Tibial nerve (tissue), 4 donors: ENCODE data around the gene NELL1. TPM values are rescaled to one million over a fixed set of nuclear protein-coding genes. Genes with fewer than 3 reads are reported as not detected.

Experiments used
- DNase-seq, 2 donors: peaks; one replicate each; pipeline ENCODE4 v3.0.0-alpha.2; 2019; ENCODE audit warnings: low spot score in 2 of 2
- H3K27ac ChIP-seq, 4 donors: fragments of 200-600 bp; sonication (generic) in 3 of 4; one replicate each; pipeline ENCODE4 v1.5.1; 2017 to 2019; ENCODE audit warnings: mild to moderate bottlenecking in 1 of 4
- H3K27me3 ChIP-seq, 2 donors: fragments of 200-600 bp; sonication (generic) in 1 of 2; one replicate each; pipeline versions ENCODE4 v1.5.1 to v1.6.0; 2017 to 2019
- H3K36me3 ChIP-seq, 3 donors: fragments of 200-600 bp; sonication (generic); one replicate each; pipeline ENCODE4 v1.5.1; 2018 to 2019
- H3K4me1 ChIP-seq, 4 donors: fragments of 200-600 bp; sonication (generic) in 3 of 4; one replicate each; pipeline ENCODE4 v1.5.1; 2017 to 2019
- H3K4me3 ChIP-seq, 4 donors: fragments of 200-600 bp; sonication (generic) in 3 of 4; one replicate each; pipeline ENCODE4 v1.5.1; 2017 to 2019; ENCODE audit warnings: mild to moderate bottlenecking in 1 of 4, moderate library complexity in 1 of 4
- H3K9me3 ChIP-seq, 4 donors: fragments of 200-600 bp; sonication (generic) in 3 of 4; one replicate each; pipeline ENCODE4 v1.5.1; 2017 to 2019
- EP300 ChIP-seq, 2 donors: sonication (generic); formaldehyde crosslinking; IDR thresholded peaks; one replicate each; pipeline ENCODE4 v1.6.1; 2017; ENCODE audit warnings: antibody characterized with exemption in 2 of 2, mild to moderate bottlenecking in 1 of 2
- POLR2A ChIP-seq, 2 donors: fragments of 450-650 bp; IDR thresholded peaks; one replicate each; pipeline ENCODE4 v1.6.1; 2017; ENCODE audit warnings: antibody characterized with exemption in 2 of 2, mild to moderate bottlenecking in 2 of 2, moderate library complexity in 2 of 2
- WGBS, 2 donors: methylation state at CpG; one replicate each; pipeline ENCODE4 v1.1.5; 2018; 5-methylcytosine and 5-hydroxymethylcytosine counted together
- total RNA-seq, 4 donors: library from RNA; depleted of rRNA; stranded (reverse); fragments of >200 nt; gene quantifications; one replicate each; pipeline ENCODE4 v1.1.0, GENCODE V29; 2016
- TF ChIP-seq, protein P1 (sequence below), 5 experiments: fragments of 200-600 bp in 3 of 5; fragments of 450-650 bp in 2 of 5; sonication (generic) in 3 of 5; IDR thresholded peaks; one replicate each; pipeline ENCODE4 v1.5.1; 2016 to 2019; ENCODE audit warnings: antibody characterized with exemption in 5 of 5, mild to moderate bottlenecking in 3 of 5, moderate library complexity in 2 of 5

NELL1 gene
- total RNA-seq, 4 donors from 2014 or later, result not detected

DNA sequence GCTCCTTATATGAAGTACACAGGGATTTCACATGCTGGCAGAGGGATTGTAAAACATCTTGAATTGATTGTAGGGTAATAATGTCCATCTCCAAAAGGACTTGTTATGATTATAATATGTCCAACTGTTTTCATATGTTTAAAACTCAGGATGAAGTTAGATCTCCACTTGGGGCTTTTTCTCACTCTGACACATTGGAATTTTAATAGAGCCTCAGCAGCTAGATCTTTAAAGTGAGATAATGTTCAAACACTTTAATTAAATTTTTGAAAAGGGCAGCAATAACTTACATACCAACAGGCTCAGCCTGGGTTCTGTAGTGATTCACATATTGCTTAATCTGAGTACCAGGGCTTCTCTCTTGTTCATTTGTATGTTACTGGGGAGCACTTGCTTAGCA lies 152.1 kb downstream of the NELL1 start:
- no peak overlapping the region for H3K4me3 ChIP-seq
- DNase-seq, result no peak
- no peaks in the 10 kb centered on the region for H3K36me3 ChIP-seq
- H3K4me1 ChIP-seq, result no peaks in the 10 kb centered on the region
- no peaks in the 10 kb centered on the region for H3K27me3 ChIP-seq
- TF ChIP-seq POLR2A (IDR thresholded peaks at IDR 0.05), result no peak
- TF ChIP-seq, protein P1, sequence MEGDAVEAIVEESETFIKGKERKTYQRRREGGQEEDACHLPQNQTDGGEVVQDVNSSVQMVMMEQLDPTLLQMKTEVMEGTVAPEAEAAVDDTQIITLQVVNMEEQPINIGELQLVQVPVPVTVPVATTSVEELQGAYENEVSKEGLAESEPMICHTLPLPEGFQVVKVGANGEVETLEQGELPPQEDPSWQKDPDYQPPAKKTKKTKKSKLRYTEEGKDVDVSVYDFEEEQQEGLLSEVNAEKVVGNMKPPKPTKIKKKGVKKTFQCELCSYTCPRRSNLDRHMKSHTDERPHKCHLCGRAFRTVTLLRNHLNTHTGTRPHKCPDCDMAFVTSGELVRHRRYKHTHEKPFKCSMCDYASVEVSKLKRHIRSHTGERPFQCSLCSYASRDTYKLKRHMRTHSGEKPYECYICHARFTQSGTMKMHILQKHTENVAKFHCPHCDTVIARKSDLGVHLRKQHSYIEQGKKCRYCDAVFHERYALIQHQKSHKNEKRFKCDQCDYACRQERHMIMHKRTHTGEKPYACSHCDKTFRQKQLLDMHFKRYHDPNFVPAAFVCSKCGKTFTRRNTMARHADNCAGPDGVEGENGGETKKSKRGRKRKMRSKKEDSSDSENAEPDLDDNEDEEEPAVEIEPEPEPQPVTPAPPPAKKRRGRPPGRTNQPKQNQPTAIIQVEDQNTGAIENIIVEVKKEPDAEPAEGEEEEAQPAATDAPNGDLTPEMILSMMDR (IDR thresholded peaks at IDR 0.05), result no peak
- no peak for TF ChIP-seq EP300 (IDR thresholded peaks at IDR 0.05)
- H3K27ac ChIP-seq, result no peak overlapping the region
- no peaks in the 10 kb centered on the region for H3K9me3 ChIP-seq

DNA sequence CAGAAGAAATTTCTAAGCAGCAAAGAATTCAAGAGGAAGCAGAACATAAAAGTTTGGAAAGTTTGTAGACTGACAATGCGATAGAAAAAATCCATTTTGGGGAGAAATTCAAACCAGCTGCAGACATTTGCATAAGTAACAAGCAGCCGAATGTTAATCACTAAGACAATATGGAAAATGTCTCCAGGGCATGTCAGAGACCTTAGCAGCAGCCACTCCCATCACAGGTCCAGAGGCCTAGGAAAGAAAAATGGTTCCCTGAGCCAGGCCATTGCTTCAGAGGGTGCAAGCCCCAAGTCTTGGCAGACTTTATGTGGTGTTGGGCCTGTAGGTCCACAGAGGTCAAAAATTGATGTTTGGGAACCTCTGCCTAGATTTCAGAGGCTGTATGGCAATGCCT lies 155.4 kb downstream of the NELL1 start:
- H3K4me1 ChIP-seq, result no peaks in the 10 kb centered on the region
- no peak overlapping the region for H3K4me3 ChIP-seq
- no peak overlapping the region for H3K27ac ChIP-seq
- no peaks in the 10 kb centered on the region for H3K36me3 ChIP-seq
- no peaks in the 10 kb centered on the region for H3K27me3 ChIP-seq
- H3K9me3 ChIP-seq, result no peaks in the 10 kb centered on the region
- WGBS, 2 donors, result 63 to 87% methylated on average over 1 to 2 of the region's 2 CpGs
- TF ChIP-seq POLR2A (IDR thresholded peaks at IDR 0.05), result no peak
- no peak for TF ChIP-seq EP300 (IDR thresholded peaks at IDR 0.05)
- TF ChIP-seq, protein P1 (IDR thresholded peaks at IDR 0.05), result no peak
- no peak for DNase-seq

DNA sequence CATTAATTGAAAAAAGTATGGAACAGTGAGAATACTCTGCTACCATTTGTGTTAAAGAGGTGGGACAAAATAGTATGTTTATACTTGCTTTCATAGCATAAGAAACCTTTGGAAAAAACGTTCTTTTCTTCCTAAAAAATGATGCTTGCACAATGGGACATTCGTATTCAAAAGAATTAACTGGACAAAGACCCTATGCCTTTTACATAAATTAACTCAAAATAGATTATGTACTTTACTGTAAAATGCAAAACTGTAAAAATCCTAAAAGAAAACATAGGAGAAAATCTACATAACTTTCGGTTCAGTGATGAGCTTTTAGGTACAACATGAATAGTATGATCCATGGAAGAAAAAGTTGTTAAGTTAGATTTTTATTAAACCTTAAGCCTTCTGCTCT lies 166.2 kb downstream of the NELL1 start:
- Histone ChIP-seq H3K27ac (no peak overlapping the region), H3K27me3 (no peaks in the 10 kb centered on the region), H3K9me3 (no peaks in the 10 kb centered on the region), H3K4me3 (no peak overlapping the region), H3K36me3 (no peaks in the 10 kb centered on the region), H3K4me1 (no peaks in the 10 kb centered on the region)
- no peak for TF ChIP-seq EP300 (IDR thresholded peaks at IDR 0.05)
- no peak for TF ChIP-seq POLR2A (IDR thresholded peaks at IDR 0.05)
- TF ChIP-seq, protein P1 (IDR thresholded peaks at IDR 0.05), result no peak
- 74 to 77% methylated on average over 3 of the region's 3 CpGs for WGBS, 2 donors
- no peak for DNase-seq

GRCh38 chr11:20839231-20839630 lies 169.8 kb downstream of the NELL1 start:
- TF ChIP-seq EP300 (IDR thresholded peaks at IDR 0.05), result no peak
- TF ChIP-seq, protein P1 (IDR thresholded peaks at IDR 0.05), result no peak
- TF ChIP-seq POLR2A (IDR thresholded peaks at IDR 0.05), result no peak
- Histone ChIP-seq H3K4me1 (no peaks in the 10 kb centered on the region), H3K9me3 (no peaks in the 10 kb centered on the region), H3K27me3 (no peaks in the 10 kb centered on the region), H3K4me3 (no peak overlapping the region), H3K27ac (no peak overlapping the region), H3K36me3 (no peaks in the 10 kb centered on the region)
- DNase-seq, result no peak
- WGBS, 2 donors, result 35 to 36% methylated on average over 3 of the region's 3 CpGs

- TF ChIP-seq, protein P1 (IDR thresholded peaks at IDR 0.05), result no peak
- TF ChIP-seq EP300 (IDR thresholded peaks at IDR 0.05) (no peak), POLR2A (IDR thresholded peaks at IDR 0.05) (no peak)
- Histone ChIP-seq H3K27ac (no peak overlapping the region), H3K9me3 (no peaks in the 10 kb centered on the region), H3K27me3 (no peaks in the 10 kb centered on the region), H3K36me3 (no peaks in the 10 kb centered on the region), H3K4me3 (no peak overlapping the region), H3K4me1 (no peaks in the 10 kb centered on the region)
- DNase-seq, result no peak
- WGBS, 2 donors, result 37 to 73% methylated on average over 1 of the region's 1 CpG
Observed at GRCh38 chr11:20840341-20840740, 171.0 kb downstream of the NELL1 start.
